ENCODE measurements around the gene MIPEP.

The MIPEP gene

GRCh38 chr13:23743278-23744076 is 145.7 kb downstream of the MIPEP start:
- TF ChIP-seq, protein P1, sequence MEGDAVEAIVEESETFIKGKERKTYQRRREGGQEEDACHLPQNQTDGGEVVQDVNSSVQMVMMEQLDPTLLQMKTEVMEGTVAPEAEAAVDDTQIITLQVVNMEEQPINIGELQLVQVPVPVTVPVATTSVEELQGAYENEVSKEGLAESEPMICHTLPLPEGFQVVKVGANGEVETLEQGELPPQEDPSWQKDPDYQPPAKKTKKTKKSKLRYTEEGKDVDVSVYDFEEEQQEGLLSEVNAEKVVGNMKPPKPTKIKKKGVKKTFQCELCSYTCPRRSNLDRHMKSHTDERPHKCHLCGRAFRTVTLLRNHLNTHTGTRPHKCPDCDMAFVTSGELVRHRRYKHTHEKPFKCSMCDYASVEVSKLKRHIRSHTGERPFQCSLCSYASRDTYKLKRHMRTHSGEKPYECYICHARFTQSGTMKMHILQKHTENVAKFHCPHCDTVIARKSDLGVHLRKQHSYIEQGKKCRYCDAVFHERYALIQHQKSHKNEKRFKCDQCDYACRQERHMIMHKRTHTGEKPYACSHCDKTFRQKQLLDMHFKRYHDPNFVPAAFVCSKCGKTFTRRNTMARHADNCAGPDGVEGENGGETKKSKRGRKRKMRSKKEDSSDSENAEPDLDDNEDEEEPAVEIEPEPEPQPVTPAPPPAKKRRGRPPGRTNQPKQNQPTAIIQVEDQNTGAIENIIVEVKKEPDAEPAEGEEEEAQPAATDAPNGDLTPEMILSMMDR (IDR thresholded peaks at IDR 0.05; ENCODE audit: extremely low read depth, missing control alignments), result no peak
- no peak for DNase-seq (ENCODE audit: low spot score)

DNA sequence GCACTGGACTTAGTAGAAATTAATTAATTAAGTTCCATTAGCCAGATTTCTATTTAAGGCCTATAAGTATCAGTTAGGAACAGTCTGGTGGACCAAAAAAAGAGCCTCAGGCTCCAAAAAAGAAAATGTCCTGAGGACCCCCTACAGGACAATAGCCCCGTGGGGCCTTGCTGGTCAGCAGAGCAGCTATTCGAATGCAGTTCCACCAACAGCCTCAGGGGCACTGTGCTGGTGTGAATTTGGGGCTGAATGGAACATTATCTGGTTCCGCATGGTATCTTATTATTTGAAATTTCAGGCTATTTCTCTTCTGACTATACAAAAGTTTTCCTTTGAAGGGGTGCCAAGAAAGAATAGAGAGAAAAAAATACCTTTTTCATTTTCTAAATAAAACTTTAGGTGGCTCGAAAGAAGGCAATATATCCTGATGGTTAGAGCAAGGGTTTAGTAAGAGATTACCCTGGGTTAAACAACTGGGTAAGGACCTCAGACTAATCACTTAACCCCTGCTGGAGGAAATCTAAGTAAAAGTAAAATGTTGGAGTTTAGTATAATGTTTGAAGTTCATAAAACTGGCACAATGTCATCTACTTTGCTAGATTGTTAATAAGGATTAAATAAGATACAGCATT is 147.2 kb downstream of the MIPEP start:
- no peak for DNase-seq (ENCODE audit: low spot score)

GRCh38 chr13:23740002-23740401 is 149.2 kb downstream of the MIPEP start:
- TF ChIP-seq, protein P1 (IDR thresholded peaks at IDR 0.05; ENCODE audit: extremely low read depth, missing control alignments), result no peak
- no peak for DNase-seq (ENCODE audit: low spot score)

More for the DNA sequence above, 147.2 kb downstream of the MIPEP start:
- TF ChIP-seq, protein P1 (IDR thresholded peaks at IDR 0.05; ENCODE audit: extremely low read depth, missing control alignments), result peak; percentile 37

DNA sequence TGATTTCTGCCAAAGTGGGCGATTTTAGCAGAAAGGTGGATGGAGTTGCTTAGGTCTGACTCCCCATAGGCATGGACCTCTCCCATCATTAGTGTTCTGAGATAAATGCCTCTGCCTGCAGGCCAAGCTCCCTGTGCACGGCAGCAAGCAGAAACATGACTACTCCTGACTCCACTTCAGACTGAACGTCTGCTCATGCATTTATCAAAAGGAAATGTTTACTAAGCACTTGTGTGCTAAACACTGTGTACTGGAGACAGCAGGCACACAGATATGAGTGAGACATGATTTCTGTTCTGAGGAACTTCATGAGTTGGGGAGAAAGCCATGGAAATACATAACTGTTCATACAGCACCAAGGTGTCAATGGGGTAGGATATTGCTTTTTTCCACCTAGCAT is 149.6 kb downstream of the MIPEP start:
- DNase-seq (ENCODE audit: low spot score), result no peak
- TF ChIP-seq, protein P1 (IDR thresholded peaks at IDR 0.05; ENCODE audit: extremely low read depth, missing control alignments), result no peak

DNA sequence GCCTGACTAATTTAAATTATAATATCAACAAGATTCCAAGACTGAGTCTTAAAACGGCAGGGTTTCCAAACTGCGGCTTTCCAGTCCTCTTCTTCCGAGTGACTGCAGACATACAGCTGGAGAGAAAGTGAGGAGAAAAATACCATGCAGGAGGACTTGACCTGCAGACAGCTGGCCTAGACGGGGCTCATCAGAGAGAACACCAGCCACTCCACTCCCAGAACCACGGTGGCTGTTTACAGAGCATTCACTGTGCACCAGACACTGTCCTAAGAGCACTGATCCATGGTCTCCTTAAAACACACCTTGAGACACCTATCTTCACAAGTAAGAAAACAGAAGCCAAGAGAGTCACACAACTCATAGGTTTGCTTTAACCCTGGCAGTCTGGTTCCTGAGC is 152.7 kb downstream of the MIPEP start:
- DNase-seq (ENCODE audit: low spot score), result no peak
- TF ChIP-seq, protein P1 (IDR thresholded peaks at IDR 0.05; ENCODE audit: extremely low read depth, missing control alignments), result no peak

DNA sequence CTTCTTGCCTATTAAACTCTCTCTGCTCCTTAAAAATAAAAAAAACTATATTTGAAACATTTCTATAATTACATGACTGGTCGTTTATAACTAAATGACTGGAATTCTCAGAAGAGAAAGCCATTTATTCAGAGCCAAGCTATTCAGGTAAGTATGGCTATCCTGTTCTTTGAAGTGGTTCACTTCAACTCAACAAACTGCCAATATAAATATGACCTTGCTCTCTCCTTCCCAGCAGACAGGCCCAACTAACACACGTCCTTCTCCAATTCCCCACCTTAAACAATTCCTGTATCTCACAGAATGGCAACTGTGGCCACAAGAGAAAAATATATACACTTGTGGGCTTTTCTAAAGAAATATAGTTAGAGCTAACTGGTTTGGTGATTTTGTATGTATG is 153.9 kb downstream of the MIPEP start:
- DNase-seq (ENCODE audit: low spot score), result no peak
- TF ChIP-seq, protein P1 (IDR thresholded peaks at IDR 0.05; ENCODE audit: extremely low read depth, missing control alignments), result no peak

GRCh38 chr13:23731709-23732108 is 157.5 kb downstream of the MIPEP start:
- DNase-seq (ENCODE audit: low spot score), result no peak
- TF ChIP-seq, protein P1 (IDR thresholded peaks at IDR 0.05; ENCODE audit: extremely low read depth, missing control alignments), result no peak
